NCI-H524 (cell line): ENCODE results near the gene NEK2.
"Not testable (repeated sequence)": the region's sequence is repeated elsewhere in the genome, so short reads cannot be mapped to it uniquely, and the experiment has no call there.

Source experiments
- DNase-seq, 2 experiments: peaks; one replicate each; lab custom pipeline; 2025; lab: John Stamatoyannopoulos, UW

The NEK2 gene

DNA sequence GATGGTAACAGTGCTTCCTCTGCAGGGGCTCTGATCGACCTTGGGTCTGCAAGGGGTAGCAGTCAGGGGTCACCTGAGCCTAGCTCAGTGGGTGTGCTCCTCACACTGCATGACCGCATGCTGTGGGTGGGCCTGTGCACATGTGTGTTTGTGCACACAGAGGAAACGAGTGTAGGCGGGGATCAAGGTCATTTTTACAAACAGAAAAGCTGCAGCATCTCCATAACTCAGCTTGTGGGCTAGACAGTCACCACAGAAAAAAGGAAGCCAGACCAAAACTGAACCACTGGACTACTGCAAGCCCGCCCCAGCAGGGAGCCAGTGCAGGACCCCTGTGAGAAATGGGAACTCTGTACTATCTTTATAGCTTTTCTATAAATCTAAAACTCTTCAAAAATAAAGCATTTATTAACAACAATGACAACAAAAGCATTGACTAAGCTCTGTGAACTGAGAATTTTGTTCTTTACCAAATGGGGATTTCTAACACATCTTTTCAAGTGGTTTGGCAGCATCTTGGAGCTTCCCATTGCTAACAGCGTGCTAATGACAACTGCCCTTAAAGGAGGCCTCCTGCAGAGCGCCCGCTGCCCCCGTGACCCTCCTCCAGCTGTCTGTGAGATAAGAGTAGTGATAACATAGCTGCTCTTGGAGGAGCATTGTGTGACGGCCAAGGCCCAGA lies 19.9 kb upstream of the NEK2 start:
- no peak for DNase-seq

DNA sequence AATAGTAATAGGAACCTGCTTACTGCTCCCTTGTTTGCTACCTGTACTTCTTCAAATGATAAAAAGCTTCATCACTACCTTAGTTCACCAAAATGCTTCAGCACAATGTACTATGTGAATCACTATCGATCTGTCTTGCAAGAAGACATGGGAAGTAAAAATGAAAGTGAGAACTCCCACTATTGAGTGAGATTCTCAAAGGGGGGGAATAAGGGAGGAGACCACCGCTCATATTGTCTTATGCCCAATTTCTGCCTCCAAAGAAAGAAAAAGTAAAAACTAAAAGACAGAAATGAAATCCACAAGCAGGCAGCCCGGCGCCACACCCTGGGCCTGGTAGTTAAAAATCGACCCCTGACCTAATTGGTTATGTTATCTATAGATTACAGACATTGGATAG lies 18.5 kb upstream of the NEK2 start:
- not testable (repeated sequence) for DNase-seq

DNA sequence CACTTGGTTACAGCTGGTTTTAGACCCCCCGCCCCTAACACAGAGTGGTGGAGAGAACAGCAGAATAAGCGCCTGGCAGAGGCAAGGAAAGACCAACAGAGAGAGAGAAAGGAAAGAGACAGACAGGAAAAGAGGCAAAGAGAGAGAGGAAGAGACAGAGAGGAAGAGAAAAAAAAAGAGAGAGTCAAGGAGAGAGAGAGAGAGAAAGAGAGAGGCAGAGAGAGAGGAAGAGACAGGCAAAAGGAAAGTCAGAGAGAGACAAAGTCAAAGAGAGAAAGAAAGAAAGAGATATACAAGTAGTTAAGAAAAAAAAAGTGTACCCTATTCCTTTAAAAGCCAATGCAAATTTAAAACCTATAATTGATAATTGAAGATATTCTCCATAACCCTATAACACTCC lies 13.0 kb upstream of the NEK2 start:
- DNase-seq: no peak

DNA sequence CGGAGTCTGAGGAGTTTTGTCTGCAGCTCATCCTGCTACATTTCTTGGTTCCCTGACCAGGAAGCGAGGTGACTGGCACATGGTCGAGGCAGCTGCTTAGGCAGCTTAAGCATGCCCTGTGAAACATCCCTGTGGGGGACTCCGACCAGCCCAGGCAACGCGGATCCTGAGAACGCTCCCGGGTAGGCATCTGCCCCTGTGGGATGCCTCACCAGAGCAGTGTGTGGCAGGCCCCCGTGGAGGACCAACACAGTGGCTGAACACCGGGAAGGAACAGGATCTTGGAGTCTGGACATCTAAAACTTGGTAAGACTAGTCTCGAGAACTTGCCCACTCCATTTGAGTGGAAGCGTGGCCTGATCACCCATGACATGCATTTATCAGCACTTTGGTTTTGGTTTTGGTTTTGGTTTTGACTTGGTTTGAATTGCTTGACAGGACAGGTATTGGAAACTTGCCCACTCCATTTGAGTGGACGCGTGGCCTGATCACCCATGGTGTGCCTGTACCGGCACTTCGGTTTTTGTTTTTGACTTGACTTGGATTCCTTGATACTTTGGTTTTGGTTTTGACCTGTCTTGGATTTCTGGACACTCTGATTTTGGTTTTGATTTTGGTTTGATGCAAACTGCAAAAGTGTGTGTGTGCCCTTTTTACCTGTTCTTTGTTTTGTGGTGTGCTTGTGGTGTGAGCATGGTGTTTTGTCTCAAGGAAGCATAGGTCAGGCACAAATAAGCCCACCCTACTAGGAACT lies 12.2 kb upstream of the NEK2 start:
- DNase-seq: no peak

DNA sequence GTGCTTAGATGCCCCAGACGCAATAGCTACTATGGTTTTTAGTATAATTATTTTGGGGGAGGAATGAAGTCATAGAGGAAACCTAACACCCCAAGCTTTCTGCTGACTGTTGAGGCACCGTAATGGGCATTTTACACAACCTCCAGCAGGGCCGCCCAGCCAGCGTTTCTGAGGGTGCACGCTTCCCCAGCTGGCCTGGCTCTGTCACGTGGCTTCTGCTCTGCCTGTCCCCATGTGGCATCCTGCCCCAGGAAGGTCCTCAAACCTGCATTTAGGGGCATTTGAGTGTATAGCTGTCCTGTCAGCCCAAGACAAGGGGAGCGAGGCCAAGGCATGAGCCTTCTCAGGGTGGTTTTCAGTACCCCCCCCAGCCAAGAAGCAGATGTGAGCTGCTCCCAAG lies 10.4 kb upstream of the NEK2 start:
- DNase-seq: no peak

DNA sequence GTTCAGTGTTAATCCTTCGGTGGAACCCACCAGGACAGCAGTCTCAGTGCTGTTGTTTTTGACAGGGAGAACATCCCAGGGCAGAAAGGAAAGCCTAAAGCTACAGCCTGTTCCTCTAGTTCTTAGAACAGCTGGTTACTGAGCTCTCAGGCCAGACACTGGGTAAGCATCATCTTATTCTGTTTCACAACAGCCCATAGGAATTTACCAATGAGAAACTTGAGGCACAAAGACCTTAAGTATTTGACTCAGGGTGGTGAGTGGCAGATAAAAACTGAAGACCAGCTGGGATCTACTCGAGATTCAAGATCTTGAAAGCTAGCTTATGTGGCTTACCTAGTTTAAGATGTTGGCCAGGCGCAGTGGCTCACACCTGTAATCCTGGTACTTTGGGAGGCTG lies 9.4 kb upstream of the NEK2 start:
- peak; percentile 76 to 92 for DNase-seq

DNA sequence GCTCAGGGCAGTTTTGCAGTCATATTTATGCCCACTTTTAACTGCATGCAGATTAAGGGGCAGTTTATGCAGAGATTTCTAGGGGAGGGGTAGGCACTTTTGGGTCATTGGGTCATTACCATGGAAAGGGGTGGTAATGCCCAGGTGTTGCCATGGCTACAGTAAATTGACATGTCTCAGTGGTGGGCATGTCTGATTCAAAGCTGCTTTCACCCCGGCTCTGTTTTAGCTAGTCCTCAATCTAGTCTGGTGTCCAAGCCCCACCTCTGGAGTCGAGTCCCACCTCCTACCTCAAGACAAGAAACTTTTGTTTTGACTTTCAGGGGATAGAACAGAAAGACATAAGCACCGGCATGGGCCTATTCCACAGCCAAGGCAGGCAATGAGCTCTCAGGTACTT lies 8.9 kb upstream of the NEK2 start:
- DNase-seq: no peak

DNA sequence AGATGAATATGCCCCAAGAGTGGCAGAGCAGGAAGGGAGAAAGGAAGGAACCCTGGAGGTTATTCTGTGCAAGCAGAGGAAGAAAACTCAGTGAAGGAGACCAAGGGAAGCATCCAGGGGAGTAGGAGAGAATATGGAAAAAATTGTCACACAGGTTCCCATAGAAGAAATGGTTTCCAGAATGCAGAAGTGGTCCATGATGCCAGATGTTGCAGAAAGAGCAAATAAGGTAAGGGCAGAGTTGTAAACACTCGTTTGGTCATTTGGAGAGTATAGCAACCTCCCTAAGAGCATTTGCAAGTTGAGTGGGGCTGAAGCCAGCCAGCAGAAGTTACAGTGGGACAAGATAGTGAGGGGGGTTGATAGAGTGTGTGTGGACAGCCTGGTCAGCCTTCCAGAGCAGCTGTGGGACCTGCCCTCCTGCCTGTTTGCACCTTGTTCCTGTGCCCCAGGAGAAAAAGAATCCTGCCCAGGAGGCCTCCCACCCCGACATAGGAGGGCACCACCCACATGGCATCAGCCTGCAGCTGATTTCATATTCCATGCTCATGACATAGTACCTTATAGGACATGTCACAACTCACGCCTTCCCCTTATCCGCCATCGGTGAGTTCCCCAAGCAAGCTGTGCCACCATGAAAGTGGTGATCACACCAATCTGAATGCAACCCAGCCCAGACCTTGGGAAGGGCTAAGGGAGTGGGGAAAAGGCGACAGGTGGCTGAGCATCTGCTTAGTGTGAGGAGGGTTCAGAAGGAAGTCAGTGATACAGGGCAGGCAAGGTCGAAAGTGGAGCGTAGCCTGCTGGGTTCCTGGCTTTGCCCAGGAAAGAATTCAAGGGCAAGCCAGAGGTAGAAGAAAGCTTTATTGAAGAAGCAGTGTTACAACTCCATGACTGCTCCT lies 8.2 kb upstream of the NEK2 start:
- DNase-seq: peak; percentile 84 to 93

DNA sequence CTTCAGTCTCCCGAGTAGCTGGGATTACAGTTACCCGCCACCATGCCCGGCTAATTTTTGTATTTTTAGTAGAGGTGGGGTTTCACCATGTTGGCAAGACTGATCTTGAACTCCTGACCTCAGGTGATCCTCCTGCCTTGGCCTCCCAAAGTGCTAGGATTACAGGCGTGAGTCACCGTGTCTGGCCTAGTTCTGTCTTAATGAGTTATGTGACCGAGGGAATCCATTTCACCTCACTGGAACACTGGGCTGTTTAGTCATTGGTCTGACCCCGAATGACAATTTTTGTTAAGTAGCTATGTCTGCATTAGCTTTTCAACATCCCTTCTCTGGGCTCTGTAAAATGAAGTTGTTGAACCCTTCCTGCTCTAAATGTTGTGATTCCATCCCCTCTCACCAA lies 6.8 kb upstream of the NEK2 start:
- peak in 1 of 2 experiments; percentile 7 for DNase-seq

DNA sequence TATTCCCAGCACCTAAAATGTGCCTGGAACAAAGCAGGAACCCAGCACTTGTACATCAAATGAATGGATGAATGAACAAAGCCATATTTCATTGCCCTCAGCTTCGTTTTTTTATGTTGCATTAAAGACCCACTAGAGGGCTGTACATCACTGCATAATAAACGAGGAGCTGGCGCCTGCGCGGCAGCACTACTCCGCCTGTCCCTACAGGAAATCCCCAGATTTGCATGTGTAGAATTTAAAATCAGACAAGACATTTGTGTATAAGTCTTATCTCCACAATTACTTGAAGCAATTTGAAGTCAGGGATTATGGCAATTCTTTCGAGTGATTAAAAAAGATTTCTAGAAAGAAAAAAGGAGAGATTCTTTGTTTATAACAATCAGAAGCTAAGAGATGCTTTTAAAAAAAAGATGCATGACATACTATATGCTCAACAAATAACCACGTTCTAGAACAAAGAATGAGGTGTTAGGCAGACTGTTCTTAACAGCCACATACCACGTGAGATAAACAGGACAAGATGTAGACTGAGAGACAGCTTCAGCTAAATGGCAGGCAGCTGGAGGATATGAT lies 5.4 kb upstream of the NEK2 start:
- peak; percentile 60 to 88 for DNase-seq

DNA sequence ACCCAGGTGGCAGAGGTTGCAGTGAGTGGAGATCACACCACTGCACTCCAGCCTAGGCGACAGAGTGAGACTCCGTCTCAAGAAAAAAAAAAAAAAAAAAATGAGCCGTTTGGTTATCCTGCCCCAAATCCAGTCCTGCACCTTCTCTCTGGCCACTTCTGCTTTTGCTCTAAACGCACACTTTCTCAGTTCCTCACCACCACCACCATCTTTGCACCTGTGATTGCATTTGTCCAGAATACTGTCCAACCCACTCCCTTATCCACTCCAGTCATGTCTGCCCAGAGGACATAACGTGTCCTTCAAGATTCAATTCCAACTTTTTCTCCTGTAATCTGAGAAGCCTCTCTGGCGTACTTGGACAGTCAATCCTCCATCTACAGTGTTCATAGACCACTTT lies 2.2 kb upstream of the NEK2 start:
- no peak for DNase-seq

DNA sequence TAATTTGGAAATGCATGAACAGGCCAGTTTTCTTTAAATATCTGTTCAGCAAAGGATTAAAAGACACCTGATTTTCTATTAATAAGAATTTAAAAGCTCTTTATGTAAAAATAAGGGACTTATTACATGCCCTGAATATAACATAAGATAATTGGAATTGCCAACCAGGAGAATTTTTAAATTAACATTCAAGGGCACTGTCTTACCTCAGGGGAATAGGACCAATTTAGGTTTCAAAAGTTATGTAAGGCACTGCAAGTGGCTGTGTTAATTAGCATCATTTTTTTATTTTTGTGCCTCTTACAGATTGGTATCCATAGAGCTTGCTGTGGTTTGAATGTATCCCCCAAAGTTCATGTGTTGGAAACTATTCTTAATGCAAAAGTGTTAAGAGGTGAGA lies 1.3 kb upstream of the NEK2 start:
- no peak for DNase-seq

DNA sequence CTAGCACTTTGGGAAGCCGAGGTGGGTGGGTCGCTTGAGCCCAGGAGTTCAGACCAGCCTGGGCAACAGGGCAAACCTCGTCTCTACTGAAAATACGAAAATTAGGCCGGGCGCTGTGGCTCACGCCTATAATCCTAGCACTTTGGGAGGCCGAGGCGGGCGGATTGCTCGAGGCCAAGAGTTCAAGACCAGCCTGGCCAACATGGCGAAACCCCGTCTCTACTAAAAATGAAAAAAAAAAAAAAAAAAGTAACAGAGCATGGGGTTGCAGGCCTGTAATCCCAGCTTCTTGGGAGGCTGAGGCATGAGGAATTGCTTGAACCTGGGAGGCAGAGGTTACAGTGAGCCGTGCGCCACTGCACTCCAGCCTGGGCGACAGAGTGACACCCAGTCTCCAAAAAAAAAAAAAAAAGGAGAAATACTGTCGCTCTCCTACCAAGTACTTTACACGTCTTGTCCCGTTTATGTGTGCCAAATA lies 724 bp upstream of the NEK2 start:
- no peak for DNase-seq

DNA sequence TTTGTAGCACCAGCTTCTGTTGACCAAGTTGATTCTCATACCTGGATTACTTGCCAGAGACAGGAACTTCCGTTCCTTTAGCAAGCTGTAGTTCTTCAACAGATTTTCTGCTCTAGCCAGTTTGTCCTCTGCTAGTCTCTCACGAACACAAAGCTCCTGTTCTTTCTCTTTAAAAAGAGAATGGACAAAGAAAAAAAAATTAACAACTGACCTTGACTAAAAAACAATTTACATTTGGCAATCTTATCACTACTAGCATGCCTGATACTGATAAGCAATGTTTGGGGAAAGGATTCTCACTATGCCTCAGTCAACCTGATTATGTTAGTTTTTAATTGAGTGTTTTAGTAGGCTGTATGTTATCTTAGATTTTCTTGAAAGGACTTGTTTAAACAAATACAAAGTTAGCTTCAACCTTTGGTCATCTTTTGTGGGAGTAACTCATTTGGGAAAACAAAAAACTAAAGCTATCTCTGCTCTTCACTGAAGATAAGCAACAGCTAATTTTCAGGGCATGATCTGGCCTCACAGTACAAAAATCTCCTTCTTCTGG lies 8.3 kb downstream of the NEK2 start:
- DNase-seq: no peak

DNA sequence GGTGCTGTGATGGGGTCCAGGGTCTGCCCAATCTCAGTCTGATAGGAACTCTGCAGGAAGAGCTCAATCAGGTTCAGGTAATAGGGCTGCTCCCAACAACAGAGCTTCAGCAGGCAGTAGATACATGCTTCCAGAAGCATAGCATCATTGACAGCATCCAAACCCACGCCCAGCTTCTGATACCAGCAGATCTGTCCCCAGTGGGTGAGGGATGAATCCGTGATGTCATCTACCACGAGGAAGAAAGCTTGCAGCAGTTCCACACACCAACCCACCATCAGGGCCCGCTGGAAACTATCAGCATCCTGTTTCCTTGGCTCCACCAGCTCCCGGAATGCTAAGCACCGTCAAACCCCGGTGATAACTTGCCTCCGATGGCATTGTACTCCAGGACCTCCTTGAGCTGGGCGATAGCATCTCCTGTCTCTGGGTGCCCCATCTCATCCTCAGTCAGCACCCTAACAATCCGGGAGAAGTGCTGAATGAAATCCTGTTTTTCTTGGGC lies 14.7 kb downstream of the NEK2 start:
- no peak for DNase-seq

DNA sequence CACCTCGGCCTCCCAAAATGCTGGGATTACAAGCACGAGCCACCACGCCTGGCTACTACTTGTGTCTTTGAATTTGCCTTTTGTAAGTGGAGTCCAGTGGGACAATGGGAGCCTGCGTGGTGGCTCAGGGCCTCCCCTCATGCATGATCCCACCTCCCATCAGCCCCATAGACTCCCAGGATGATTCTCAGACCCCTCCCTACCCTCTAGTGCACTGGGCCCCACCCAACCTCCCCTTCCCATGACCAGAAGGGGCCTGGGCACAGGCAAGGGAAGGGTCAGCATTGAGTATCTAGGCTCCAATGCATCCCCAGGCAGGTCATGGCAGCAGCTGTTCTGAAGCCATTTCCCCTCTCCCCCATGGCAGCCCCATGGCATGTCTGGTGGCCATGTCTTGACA lies 18.7 kb downstream of the NEK2 start:
- no peak for DNase-seq

DNA sequence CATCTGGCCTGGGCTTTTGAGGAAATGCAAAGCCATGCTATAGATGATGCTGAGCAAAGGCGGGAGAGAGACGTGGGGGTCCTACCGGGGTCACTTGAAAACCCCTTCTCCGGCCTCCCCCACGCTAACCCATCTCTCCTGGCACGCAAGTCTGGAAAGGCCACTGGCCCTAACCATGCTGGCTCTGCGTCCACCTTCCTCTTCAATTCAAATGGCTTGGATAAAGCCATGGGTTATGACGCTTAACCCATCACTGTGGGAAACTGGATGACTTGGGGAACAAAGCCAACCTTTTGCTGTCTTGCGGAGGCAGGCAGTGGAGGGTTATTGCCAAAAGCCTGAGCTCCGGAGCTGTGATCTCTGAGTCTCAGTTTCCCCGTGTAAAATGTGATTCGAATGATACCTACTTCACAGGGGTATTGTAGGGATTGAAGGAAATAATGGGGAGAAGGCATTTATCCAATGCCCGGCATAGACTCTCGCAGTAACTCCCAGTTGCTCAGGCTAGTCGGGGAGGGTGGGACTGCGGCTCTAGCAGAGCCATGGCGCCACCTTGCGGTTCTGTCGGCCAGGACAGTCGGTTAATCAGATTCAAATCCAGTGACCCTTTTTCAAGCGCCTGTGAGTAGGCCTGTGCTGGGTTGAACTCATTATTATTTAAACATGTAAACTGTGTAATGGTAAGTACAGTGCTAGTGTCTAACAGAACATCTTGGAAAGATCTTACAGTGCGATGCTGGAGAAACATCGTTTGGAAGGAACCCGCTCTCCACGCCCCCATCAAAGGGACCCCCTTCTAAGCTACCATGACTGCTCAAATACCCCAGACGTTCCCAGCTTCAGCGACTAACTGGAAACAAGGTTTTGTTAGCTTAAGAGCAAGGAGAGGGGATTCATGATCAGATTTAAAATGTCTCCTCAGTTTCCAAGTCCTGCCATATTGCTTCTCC lies 20.3 kb downstream of the NEK2 start:
- peak; percentile 41 to 75 for DNase-seq

DNA sequence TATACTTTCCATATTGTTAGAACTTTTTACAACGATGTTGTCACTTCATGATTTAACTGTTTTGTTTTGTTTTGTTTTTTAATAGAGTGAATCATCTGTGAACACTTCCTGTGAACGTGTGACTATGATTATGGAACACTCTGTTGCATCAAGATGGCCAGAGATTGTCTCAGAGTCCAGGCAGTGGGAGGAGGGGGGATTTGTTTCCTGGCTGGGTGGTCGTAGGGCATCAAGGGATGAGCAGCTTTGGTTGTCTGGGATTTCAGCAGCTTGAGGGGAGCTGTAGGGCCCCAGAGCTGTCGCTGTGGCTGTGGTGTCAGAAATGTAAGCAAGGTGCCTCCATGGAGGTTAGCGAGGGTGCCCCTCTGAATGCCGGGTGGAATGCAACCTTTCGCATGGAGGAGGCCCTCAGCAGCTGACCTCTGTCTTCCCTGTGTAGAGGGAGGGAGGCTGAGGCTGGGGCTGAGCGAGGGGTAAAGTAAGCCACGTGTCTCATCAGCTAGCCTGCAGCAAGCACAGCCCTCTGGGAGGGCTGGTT lies 21.4 kb downstream of the NEK2 start:
- DNase-seq: no peak

DNA sequence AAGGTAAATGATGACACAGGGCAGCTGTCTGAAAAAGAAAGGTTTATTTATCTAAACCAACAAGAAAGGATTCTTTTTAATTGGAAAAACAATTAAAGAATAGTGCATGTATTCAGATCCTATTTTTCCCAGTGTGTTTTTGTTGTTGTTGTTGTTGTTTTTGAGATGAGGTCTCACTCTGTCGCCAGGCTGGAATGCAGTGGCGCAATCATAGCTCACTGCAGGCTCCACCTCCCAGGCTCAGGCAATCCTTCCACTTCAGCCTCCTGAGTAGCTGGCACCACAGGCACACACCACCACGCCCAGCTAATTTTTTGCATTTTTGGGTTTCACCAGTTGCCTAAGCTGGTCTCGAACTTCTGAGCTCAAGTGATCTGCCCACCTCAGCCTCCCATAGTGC lies 22.1 kb downstream of the NEK2 start:
- DNase-seq: no peak

DNA sequence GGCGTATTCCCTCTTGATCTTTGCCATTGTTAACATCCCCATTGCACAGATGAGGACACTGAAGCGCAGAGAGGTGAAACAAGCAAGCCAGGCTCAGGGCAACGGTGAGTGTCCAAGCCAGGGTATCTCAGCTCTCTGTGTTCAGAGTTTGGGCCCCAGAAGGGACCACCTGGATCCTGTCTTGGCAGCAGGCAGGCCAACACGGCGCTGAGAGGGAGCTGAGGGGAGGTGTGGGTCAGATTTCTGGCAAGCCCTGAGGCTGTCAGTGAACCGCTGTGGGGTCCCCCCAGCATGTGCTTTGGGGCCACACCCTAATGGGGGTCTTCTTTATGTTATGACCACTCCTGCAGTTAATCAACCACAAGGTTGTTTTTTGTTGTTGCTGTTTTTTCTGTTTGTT lies 23.1 kb downstream of the NEK2 start:
- no peak for DNase-seq
